Ishikawa (cell line): ENCODE data around the gene OLFML1.

Experiments used
- CEBPB ChIP-seq: IDR thresholded peaks from 2 replicates; pipeline ENCODE4 v1.6.1; 2012
- CREB1 ChIP-seq: IDR thresholded peaks from 2 replicates; pipeline ENCODE4 v1.6.1; 2012; ENCODE audit warnings: low read depth
- EGR1 ChIP-seq: IDR thresholded peaks from 2 replicates; pipeline ENCODE4 v1.6.1; 2012
- EP300 ChIP-seq: IDR thresholded peaks from 2 replicates; pipeline ENCODE4 v1.6.1; 2012; ENCODE audit warnings: borderline replicate concordance
- FOXM1 ChIP-seq: IDR thresholded peaks from 2 replicates; pipeline ENCODE4 v1.6.1; 2012; ENCODE audit warnings: low read depth, borderline replicate concordance
- RAD21 ChIP-seq: IDR thresholded peaks from 2 replicates; pipeline ENCODE4 v1.6.1; 2012; ENCODE audit warnings: low read depth
- TAF1 ChIP-seq: IDR thresholded peaks from 2 replicates; pipeline ENCODE4 v1.6.1; 2012; ENCODE audit warnings: low read depth, mild to moderate bottlenecking
- TCF12 ChIP-seq: IDR thresholded peaks from 2 replicates; pipeline ENCODE4 v1.6.1; 2012; ENCODE audit warnings: low read depth
- TEAD4 ChIP-seq: IDR thresholded peaks from 2 replicates; pipeline ENCODE4 v1.6.1; 2012
- YY1 ChIP-seq: IDR thresholded peaks from 2 replicates; pipeline ENCODE4 v1.6.1; 2012; ENCODE audit warnings: low read depth
- ZBTB7A ChIP-seq: IDR thresholded peaks from 2 replicates; pipeline ENCODE4 v1.6.1; 2012; ENCODE audit warnings: low read depth
- TF ChIP-seq, protein P1 (sequence below): IDR thresholded peaks from 2 replicates; pipeline ENCODE4 v1.6.1; 2012; ENCODE audit warnings: low read depth, mild to moderate bottlenecking
- TF ChIP-seq, protein P2 (sequence below): IDR thresholded peaks from 2 replicates; pipeline ENCODE4 v1.6.1; 2012
- TF ChIP-seq, protein P3 (sequence below): IDR thresholded peaks from 2 replicates; pipeline ENCODE4 v1.6.1; 2012

DNA sequence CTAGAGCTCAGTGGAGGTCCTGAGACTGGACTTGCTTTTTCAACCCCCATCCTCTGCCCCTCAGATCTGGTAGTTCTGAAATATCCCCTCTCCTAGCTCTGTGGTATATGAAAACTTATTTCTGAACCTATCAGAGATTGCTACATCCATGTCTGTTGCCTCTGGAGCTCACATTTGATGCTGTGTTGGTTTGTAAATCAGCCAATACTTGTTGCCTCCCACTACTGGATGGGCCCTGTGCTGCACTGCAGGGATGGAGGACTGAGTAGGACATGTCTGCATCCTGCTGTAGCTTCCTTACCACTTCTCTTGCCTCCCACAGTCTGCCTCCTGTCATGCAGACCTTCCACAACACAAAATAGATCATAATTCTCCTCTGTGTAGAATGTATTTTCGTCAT lies 5.2 kb downstream of the OLFML1 start:
- TF ChIP-seq, protein P1, sequence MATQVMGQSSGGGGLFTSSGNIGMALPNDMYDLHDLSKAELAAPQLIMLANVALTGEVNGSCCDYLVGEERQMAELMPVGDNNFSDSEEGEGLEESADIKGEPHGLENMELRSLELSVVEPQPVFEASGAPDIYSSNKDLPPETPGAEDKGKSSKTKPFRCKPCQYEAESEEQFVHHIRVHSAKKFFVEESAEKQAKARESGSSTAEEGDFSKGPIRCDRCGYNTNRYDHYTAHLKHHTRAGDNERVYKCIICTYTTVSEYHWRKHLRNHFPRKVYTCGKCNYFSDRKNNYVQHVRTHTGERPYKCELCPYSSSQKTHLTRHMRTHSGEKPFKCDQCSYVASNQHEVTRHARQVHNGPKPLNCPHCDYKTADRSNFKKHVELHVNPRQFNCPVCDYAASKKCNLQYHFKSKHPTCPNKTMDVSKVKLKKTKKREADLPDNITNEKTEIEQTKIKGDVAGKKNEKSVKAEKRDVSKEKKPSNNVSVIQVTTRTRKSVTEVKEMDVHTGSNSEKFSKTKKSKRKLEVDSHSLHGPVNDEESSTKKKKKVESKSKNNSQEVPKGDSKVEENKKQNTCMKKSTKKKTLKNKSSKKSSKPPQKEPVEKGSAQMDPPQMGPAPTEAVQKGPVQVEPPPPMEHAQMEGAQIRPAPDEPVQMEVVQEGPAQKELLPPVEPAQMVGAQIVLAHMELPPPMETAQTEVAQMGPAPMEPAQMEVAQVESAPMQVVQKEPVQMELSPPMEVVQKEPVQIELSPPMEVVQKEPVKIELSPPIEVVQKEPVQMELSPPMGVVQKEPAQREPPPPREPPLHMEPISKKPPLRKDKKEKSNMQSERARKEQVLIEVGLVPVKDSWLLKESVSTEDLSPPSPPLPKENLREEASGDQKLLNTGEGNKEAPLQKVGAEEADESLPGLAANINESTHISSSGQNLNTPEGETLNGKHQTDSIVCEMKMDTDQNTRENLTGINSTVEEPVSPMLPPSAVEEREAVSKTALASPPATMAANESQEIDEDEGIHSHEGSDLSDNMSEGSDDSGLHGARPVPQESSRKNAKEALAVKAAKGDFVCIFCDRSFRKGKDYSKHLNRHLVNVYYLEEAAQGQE: no peak
- TF ChIP-seq CREB1 (no peak), TAF1 (no peak), EP300 (no peak), YY1 (no peak), CEBPB (no peak), TCF12 (no peak), FOXM1 (no peak), RAD21 (no peak), TEAD4 (no peak), ZBTB7A (no peak), EGR1 (no peak)
- TF ChIP-seq, protein P2, sequence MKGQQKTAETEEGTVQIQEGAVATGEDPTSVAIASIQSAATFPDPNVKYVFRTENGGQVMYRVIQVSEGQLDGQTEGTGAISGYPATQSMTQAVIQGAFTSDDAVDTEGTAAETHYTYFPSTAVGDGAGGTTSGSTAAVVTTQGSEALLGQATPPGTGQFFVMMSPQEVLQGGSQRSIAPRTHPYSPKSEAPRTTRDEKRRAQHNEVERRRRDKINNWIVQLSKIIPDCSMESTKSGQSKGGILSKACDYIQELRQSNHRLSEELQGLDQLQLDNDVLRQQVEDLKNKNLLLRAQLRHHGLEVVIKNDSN: no peak
- TF ChIP-seq, protein P3, sequence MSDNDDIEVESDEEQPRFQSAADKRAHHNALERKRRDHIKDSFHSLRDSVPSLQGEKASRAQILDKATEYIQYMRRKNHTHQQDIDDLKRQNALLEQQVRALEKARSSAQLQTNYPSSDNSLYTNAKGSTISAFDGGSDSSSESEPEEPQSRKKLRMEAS: no peak
